GOT3 (cell line): ENCODE results near the gene SIX2.

ENCODE experiments used
- DNase-seq: peaks from one replicate; lab custom pipeline; 2025; ENCODE audit warnings: mixed read lengths; lab: John Stamatoyannopoulos, UW

Gene SIX2

GRCh38 chr2:44967056-44967455 lies 42.2 kb downstream of the SIX2 start:
- no peak for DNase-seq

DNA sequence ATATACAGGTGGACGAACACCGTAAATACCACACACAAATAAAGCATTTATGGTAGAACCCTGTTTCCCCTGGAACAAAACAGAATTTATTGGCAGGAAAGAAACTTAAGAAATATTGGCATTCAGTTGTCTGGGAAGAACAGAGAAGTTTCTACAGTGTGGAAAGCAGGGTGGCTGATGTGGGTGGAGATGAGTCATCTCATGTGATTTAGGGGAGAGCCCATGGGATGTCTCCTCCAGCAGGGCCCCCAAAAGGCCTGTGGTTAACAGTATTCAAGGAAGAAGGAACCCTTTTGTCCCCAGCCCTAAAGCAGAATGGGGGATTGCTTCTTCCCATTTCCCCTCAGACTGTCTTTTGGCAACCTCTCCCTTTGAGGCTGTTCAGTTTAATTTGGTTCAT lies 43.6 kb downstream of the SIX2 start:
- no peak for DNase-seq

- no peak for DNase-seq
These were observed 44.5 kb downstream of the SIX2 start for GRCh38 chr2:44964752-44965236.

GRCh38 chr2:44962176-44962695 lies 47.0 kb downstream of the SIX2 start:
- no peak for DNase-seq

- DNase-seq: no peak
These were observed 48.4 kb downstream of the SIX2 start for GRCh38 chr2:44960871-44961270.

DNA sequence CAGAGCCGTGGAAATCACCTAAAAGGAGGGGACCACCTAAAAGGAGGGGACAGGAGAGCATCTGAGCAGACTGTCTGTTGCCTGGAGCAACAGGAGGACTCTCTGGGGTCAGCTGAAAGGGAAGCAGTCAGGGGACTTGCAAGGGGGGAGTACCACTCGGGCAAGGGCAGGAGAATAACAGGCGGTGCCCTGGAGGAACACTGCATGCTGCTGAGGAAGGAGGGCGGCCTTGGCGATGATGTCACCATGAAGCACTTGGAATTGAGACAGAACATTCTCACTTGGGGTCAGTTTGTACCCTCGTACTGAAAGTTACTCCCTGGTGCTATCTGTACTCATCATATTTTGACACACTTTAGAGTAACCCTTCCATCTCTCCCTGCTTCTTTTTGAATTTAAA lies 49.4 kb downstream of the SIX2 start:
- no peak for DNase-seq

DNA sequence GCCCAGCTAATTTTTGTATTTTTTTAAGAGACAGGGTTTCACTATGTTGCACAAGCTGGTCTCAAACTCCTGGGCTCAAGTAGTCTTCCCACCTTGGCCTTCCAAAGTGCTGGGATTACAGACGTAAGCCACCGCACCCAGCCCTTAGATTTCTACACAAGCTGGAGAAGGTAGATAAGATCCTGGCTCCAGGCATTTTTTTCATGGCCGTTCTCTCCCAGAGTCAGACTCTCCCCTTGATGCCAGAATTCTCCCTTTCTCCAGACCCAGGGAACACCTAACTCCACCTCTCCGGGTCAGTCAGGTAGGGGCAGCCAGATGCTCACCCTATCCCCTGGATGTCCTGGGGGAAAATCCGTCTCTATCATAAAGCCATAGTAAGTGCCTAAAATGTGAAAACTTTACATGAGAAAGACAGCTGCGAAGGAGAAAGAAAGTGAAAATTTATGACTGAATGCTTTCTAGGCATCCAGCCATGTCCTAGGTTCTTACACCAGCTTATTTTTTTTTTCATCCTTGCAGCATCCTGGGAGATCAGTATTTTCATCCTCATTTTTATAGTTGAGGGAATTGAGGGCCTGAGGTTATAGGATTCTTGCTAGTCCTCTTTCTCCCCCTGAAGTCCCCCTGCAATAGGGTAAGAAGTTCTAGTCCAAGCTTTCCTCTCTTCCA lies 51.5 kb downstream of the SIX2 start:
- DNase-seq: no peak

DNA sequence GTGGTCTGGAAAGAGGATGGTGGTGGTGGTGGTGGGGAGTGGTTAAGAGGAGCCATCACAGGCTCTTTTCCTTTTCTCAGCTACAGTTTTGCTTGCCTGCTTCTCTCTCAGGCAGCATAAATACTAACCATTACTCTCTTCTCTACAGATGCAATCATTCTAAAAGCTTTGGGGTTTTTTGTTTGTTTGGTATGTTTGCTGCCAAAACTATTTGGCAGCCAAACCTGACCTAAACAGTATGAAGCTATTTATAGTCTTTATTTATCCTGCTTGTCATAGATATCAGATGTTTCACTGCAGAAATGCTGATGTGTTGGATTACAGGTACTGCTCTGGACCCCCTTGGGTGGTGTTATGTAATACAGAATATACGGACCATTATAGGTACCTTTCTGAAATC lies 52.4 kb downstream of the SIX2 start:
- DNase-seq: no peak

GRCh38 chr2:44955593-44956392 lies 53.5 kb downstream of the SIX2 start:
- DNase-seq: no peak
